GM23338 (cell line): ENCODE data around the gene HSD3B7. TPM values are rescaled to one million over a fixed set of nuclear protein-coding genes. Genes with fewer than 3 reads are reported as not detected.
A peak's percentile ranks its signal among the peaks of the same experiment; 100 is the strongest.

Experiments used
- ATAC-seq: fragments of 200-7000 bp; cut with Tn5 transposase; 3 replicates; pipeline ENCODE4 v1.9.1; 2020
- DNase-seq: peaks from one replicate; pipeline ENCODE4 v3.0.0-alpha.2; 2015; ENCODE audit warnings: low spot score
- H2AFZ ChIP-seq: fragments of 200-600 bp; sonication (generic); 2 replicates; pipeline ENCODE4 v1.8.0; 2016; ENCODE audit warnings: antibody characterized with exemption, mild to moderate bottlenecking, moderate library complexity
- H3F3A ChIP-seq: fragments of 200-600 bp; sonication (generic); replicated peaks from 2 replicates; pipeline ENCODE4 v1.8.0; 2017; ENCODE audit warnings: antibody characterized with exemption, mixed run types, low read depth
- H3K27ac ChIP-seq: fragments of 200-600 bp; sonication (generic); 2 replicates; pipeline ENCODE4 v1.6.1; 2016; ENCODE audit warnings: low read depth
- H3K27me3 ChIP-seq: fragments of 200-600 bp; sonication (generic); 2 replicates; pipeline ENCODE4 v1.8.0; 2016; ENCODE audit warnings: mild to moderate bottlenecking, mixed run types, moderate library complexity; ENCODE audit not compliant: insufficient read depth
- H3K36me3 ChIP-seq: fragments of 200-600 bp; sonication (generic); 2 replicates; pipeline ENCODE4 v1.8.0; 2016; ENCODE audit warnings: mild to moderate bottlenecking; ENCODE audit not compliant: insufficient read depth
- H3K4me1 ChIP-seq: fragments of 200-600 bp; sonication (generic); 2 replicates; pipeline ENCODE4 v1.8.0; 2016; ENCODE audit warnings: mild to moderate bottlenecking, moderate library complexity; ENCODE audit not compliant: insufficient read depth
- H3K4me2 ChIP-seq: fragments of 200-600 bp; sonication (generic); 2 replicates; pipeline ENCODE4 v1.7.1; 2017; ENCODE audit warnings: mixed run types
- H3K4me3 ChIP-seq: fragments of 200-600 bp; sonication (generic); 2 replicates; pipeline ENCODE4 v1.6.1; 2016; ENCODE audit warnings: mixed run types
- H3K79me2 ChIP-seq: fragments of 200-600 bp; sonication (generic); replicated peaks from 2 replicates; pipeline ENCODE4 v1.8.0; 2017; ENCODE audit warnings: mild to moderate bottlenecking; ENCODE audit not compliant: insufficient read depth
- H3K9me2 ChIP-seq: fragments of 200-600 bp; sonication (generic); 2 replicates; pipeline ENCODE4 v1.8.0; 2017; ENCODE audit not compliant: insufficient read depth
- H4K20me1 ChIP-seq: fragments of 200-600 bp; sonication (generic); replicated peaks from 2 replicates; pipeline ENCODE4 v1.8.0; 2017; ENCODE audit warnings: mild to moderate bottlenecking; ENCODE audit not compliant: insufficient read depth
- H3K27ac Mint-ChIP-seq: 2 replicates; pipeline ENCODE4 v1.8.0; 2020; ENCODE audit warnings: inconsistent platforms, mild to moderate bottlenecking, moderate library complexity, mixed read lengths
- H3K27me3 Mint-ChIP-seq: 3 replicates; pipeline ENCODE4 v1.8.0; 2022; ENCODE audit warnings: low read depth, mild to moderate bottlenecking, moderate library complexity, mixed read lengths, inconsistent platforms; ENCODE audit not compliant: insufficient read depth, poor library complexity
- H3K36me3 Mint-ChIP-seq: 3 replicates; pipeline ENCODE4 v1.8.0; 2021; ENCODE audit warnings: low read depth, mild to moderate bottlenecking, inconsistent platforms, moderate library complexity, mixed read lengths
- H3K4me1 Mint-ChIP-seq: 3 replicates; pipeline ENCODE4 v1.8.0; 2020; ENCODE audit warnings: mild to moderate bottlenecking, inconsistent platforms, mixed read lengths
- H3K4me3 Mint-ChIP-seq: 3 replicates; pipeline ENCODE4 v1.8.0; 2021; ENCODE audit warnings: moderate library complexity, mild to moderate bottlenecking, inconsistent platforms, mixed read lengths
- H3K9me3 Mint-ChIP-seq: 3 replicates; pipeline ENCODE4 v1.8.0; 2020; ENCODE audit warnings: moderate library complexity, mild to moderate bottlenecking, inconsistent platforms, mixed read lengths
- CREB1 ChIP-seq: fragments of 250-450 bp; sonication (Bioruptor Pico); IDR thresholded peaks from 2 replicates; pipeline ENCODE4 v1.5.0; 2020; ENCODE audit warnings: low read depth, mild to moderate bottlenecking, moderate library complexity
- CTCF ChIP-seq, 2 experiments: fragments of 200-600 bp in 1 of 2; sonication (generic) in 1 of 2; conservative IDR thresholded peaks; 2 replicates each; pipeline versions ENCODE4 v1.5.1 to v1.6.1; 2016 to 2017; ENCODE audit warnings: antibody characterized with exemption in 2 of 2, low read depth in 2 of 2, mild to moderate bottlenecking in 2 of 2, moderate library complexity in 1 of 2
- ETS1 ChIP-seq: IDR thresholded peaks from 2 replicates; pipeline ENCODE4 v1.6.1; 2016; ENCODE audit warnings: antibody characterized with exemption
- EZH2 ChIP-seq: fragments of 200-600 bp; sonication (generic); IDR thresholded peaks from one replicate; pipeline ENCODE4 v1.8.0; 2017; ENCODE audit warnings: antibody characterized with exemption, mild to moderate bottlenecking, low read depth; ENCODE audit not compliant: unreplicated experiment
- EZH2phosphoT487 ChIP-seq: fragments of 200-600 bp; sonication (generic); IDR thresholded peaks from one replicate; pipeline ENCODE4 v1.8.1; 2018; ENCODE audit warnings: antibody characterized with exemption; ENCODE audit not compliant: unreplicated experiment
- JUNB ChIP-seq: IDR thresholded peaks from one replicate; pipeline ENCODE4 v1.6.1; 2016; ENCODE audit warnings: antibody characterized with exemption; ENCODE audit not compliant: unreplicated experiment
- NANOG ChIP-seq: IDR thresholded peaks from 2 replicates; pipeline ENCODE4 v1.6.1; 2016; ENCODE audit warnings: antibody characterized with exemption, borderline replicate concordance
- POLR2AphosphoS5 ChIP-seq: IDR thresholded peaks from 2 replicates; pipeline ENCODE4 v1.6.1; 2016; ENCODE audit warnings: antibody characterized with exemption, low read depth
- REST ChIP-seq: IDR thresholded peaks from one replicate; pipeline ENCODE4 v1.6.1; 2018; ENCODE audit warnings: antibody characterized with exemption; ENCODE audit not compliant: unreplicated experiment
- STAT1 ChIP-seq: IDR thresholded peaks from one replicate; pipeline ENCODE4 v1.6.1; 2016; ENCODE audit warnings: antibody characterized with exemption; ENCODE audit not compliant: unreplicated experiment
- ZNF114 ChIP-seq: fragments of 250-450 bp; sonication (Bioruptor Pico); IDR thresholded peaks from 2 replicates; pipeline ENCODE4 v1.5.0; 2020; ENCODE audit warnings: mild to moderate bottlenecking, moderate library complexity
- ZNF331 ChIP-seq: fragments of 250-450 bp; sonication (Bioruptor Pico); IDR thresholded peaks from 2 replicates; pipeline ENCODE4 v1.5.0; 2020; ENCODE audit warnings: low read depth, mild to moderate bottlenecking, moderate library complexity
- ZNF462 ChIP-seq: fragments of 250-450 bp; sonication (Bioruptor Pico); IDR thresholded peaks from 2 replicates; pipeline ENCODE4 v1.5.0; 2020; ENCODE audit warnings: mild to moderate bottlenecking, moderate library complexity
- polyA plus RNA-seq: library from polyadenylated mRNA; unstranded; fragments of >200 nt; fragmentation: Nextera tagmentation; extraction: Ambion mirVana; gene quantifications from 2 replicates; pipeline ENCODE4 v1.2.1, GENCODE V29; 2016
- total RNA-seq: library from RNA; depleted of rRNA; stranded (reverse); fragments of >200 nt; shearing (Covaris generic); gene quantifications from 2 replicates; pipeline ENCODE4 v1.2.3, GENCODE V29; 2014

HSD3B7 gene
- total and polyA plus RNA-seq, 2 experiments from 2014 or later = 4.3 to 12.2 TPM

- Histone ChIP-seq H3F3A (peaks cover 23% of the 10 kb centered on the region), H3K27ac (peak overlapping the region; percentile 95; the same call in 1 of the 2 replicates), H3K36me3 (peaks cover 16% of the 10 kb centered on the region), H3K79me2 (peaks cover 16% of the 10 kb centered on the region; the same call in 1 of the 2 replicates), H3K27me3 (no peaks in the 10 kb centered on the region), H2AFZ (no peak overlapping the region), H3K4me3 (peak overlapping the region; percentile 63), H3K4me2 (peak overlapping the region; percentile 88), H4K20me1 (peaks cover 9% of the 10 kb centered on the region), H3K4me1 (peaks cover 13% of the 10 kb centered on the region), H3K9me2 (no peaks in the 10 kb centered on the region)
- H3K27ac Mint-ChIP-seq = peak overlapping the region; percentile 96
- peaks cover 38% of the 10 kb centered on the region for H3K36me3 Mint-ChIP-seq
- peaks cover 28% of the 10 kb centered on the region for H3K27me3 Mint-ChIP-seq
- no peaks in the 10 kb centered on the region for H3K9me3 Mint-ChIP-seq
- ATAC-seq (no peak), DNase-seq (no peak)
- peak overlapping the region; percentile 79 for H3K4me3 Mint-ChIP-seq
- H3K4me1 Mint-ChIP-seq = peaks cover 36% of the 10 kb centered on the region
- TF ChIP-seq ZNF331 (CRISPR knock-in tag) (no peak), POLR2AphosphoS5 (no peak), CTCF (conservative IDR thresholded peaks at IDR 0.05; ENCODE audit: low read depth in 2 of 2) (no peak), EZH2 (no peak), REST (no peak), EZH2phosphoT487 (no peak), ETS1 (no peak), ZNF462 (CRISPR knock-in tag) (no peak), CREB1 (no peak), ZNF114 (CRISPR knock-in tag) (no peak), JUNB (no peak), STAT1 (no peak), NANOG (no peak)
Measured at GRCh38 chr16:30946671-30947540, 38.1 kb upstream of the HSD3B7 start.
